PC-9 (cell line): ENCODE data around the gene TSHZ2. TPM values are rescaled to one million over a fixed set of nuclear protein-coding genes. Genes with fewer than 3 reads are reported as not detected.
"Not testable (repeated sequence)": the region's sequence is repeated elsewhere in the genome, so short reads cannot be mapped to it uniquely, and the experiment has no call there.

Experiments
- BruUV-seq: library from RNA; stranded (reverse); fragments of 400-500 nt; replicated peaks from 2 replicates; lab custom pipeline; 2021; lab: Mats Ljungman, UMichigan
- CTCF ChIA-PET: fragments of 300-600 bp; sonication (Branson Sonifier 250); formaldehyde crosslinking; loops from one replicate; lab custom pipeline; 2022; ENCODE audit warnings: antibody characterized with exemption; lab: Charles Lee
- POLR2A ChIA-PET: fragments of 300-600 bp; sonication (Branson Sonifier 250); formaldehyde crosslinking; loops from one replicate; lab custom pipeline; 2022; ENCODE audit warnings: antibody characterized with exemption; ENCODE audit not compliant: unreplicated experiment; lab: Charles Lee
- DNase-seq, 2 experiments: peaks; one replicate each; pipeline versions ENCODE4 v3.0.0 to v3.0.0-alpha.2; 2015 to 2022; ENCODE audit warnings: mixed read lengths in 1 of 2
- H2AFZ ChIP-seq: fragments of 200-600 bp; sonication (generic); 2 replicates; pipeline ENCODE4 v1.8.1; 2017; ENCODE audit warnings: antibody characterized with exemption
- H3F3A ChIP-seq: fragments of 200-600 bp; sonication (generic); 2 replicates; pipeline ENCODE4 v1.8.1; 2017; ENCODE audit warnings: antibody characterized with exemption, mild to moderate bottlenecking, low read depth; ENCODE audit not compliant: insufficient read depth
- H3K27ac ChIP-seq: fragments of 200-600 bp; sonication (generic); 2 replicates; pipeline ENCODE4 v1.6.1; 2016; ENCODE audit warnings: mixed run types
- H3K27me3 ChIP-seq: fragments of 200-600 bp; sonication (generic); 2 replicates; pipeline ENCODE4 v1.6.1; 2016; ENCODE audit warnings: low read depth, mixed run types; ENCODE audit not compliant: insufficient read depth
- H3K36me3 ChIP-seq: fragments of 200-600 bp; sonication (generic); 2 replicates; pipeline ENCODE4 v1.6.1; 2016; ENCODE audit warnings: low read depth, mixed run types
- H3K4me1 ChIP-seq: fragments of 200-600 bp; sonication (generic); replicated peaks from 2 replicates; pipeline ENCODE4 v1.6.1; 2016; ENCODE audit warnings: mixed run types; ENCODE audit not compliant: insufficient read depth
- H3K4me2 ChIP-seq: fragments of 200-600 bp; sonication (generic); 2 replicates; pipeline ENCODE4 v1.6.1; 2017; ENCODE audit warnings: mixed run types
- H3K4me3 ChIP-seq: fragments of 200-600 bp; sonication (generic); 2 replicates; pipeline ENCODE4 v1.6.1; 2016; ENCODE audit warnings: mixed run types
- H3K79me2 ChIP-seq: fragments of 200-600 bp; sonication (generic); 2 replicates; pipeline ENCODE4 v1.6.1; 2017; ENCODE audit warnings: low read depth, mixed run types
- H3K9me2 ChIP-seq: fragments of 200-600 bp; sonication (generic); 2 replicates; pipeline ENCODE4 v1.8.1; 2017; ENCODE audit warnings: mild to moderate bottlenecking; ENCODE audit not compliant: insufficient read depth
- H3K9me3 ChIP-seq: fragments of 200-600 bp; sonication (generic); 2 replicates; pipeline ENCODE4 v1.8.1; 2016; ENCODE audit warnings: low read depth; ENCODE audit not compliant: insufficient read depth
- H4K20me1 ChIP-seq: fragments of 200-600 bp; sonication (generic); 2 replicates; pipeline ENCODE4 v1.8.1; 2017; ENCODE audit not compliant: insufficient read depth
- EZH2 ChIP-seq: fragments of 200-600 bp; sonication (generic); IDR thresholded peaks from 2 replicates; pipeline ENCODE4 v1.8.0; 2017; ENCODE audit warnings: antibody characterized with exemption, low read depth
- intact Hi-C: fragments of 100-400 bp; cut with micrococcal nuclease; formaldehyde crosslinking; loops from one replicate; pipeline ENCODE4 v1.10.0; 2022; ENCODE audit not compliant: unreplicated experiment
- total RNA-seq: library from RNA; stranded (reverse); gene quantifications from 2 replicates; pipeline ENCODE4 v1.2.3, GENCODE V29; 2021
- TF ChIP-seq, protein P1 (sequence below): fragments of 200-600 bp; sonication (generic); conservative IDR thresholded peaks from 2 replicates; pipeline ENCODE4 v1.6.1; 2017; ENCODE audit warnings: mixed run types, antibody characterized with exemption, mild to moderate bottlenecking, moderate library complexity

TSHZ2 gene
- total RNA-seq, 1 experiment from 2014 or later: not detected

GRCh38 chr20:53021934-53022333, 49.8 kb downstream of the TSHZ2 start:
- Histone ChIP-seq H3K4me2 (no peak overlapping the region), H4K20me1 (no peaks in the 10 kb centered on the region), H3K27me3 (peaks cover 7% of the 10 kb centered on the region; the same call in 1 of the 2 replicates), H3F3A (no peaks in the 10 kb centered on the region), H3K36me3 (no peaks in the 10 kb centered on the region), H3K79me2 (no peaks in the 10 kb centered on the region), H2AFZ (no peak overlapping the region), H3K4me1 (no peaks in the 10 kb centered on the region), H3K27ac (no peak overlapping the region), H3K9me2 (no peaks in the 10 kb centered on the region; the same call in 1 of the 2 replicates), H3K9me3 (no peaks in the 10 kb centered on the region), H3K4me3 (no peak overlapping the region)
- no TSS peak for BruUV-seq
- intact Hi-C loops: no loop called here
- no peak for TF ChIP-seq EZH2
- TF ChIP-seq, protein P1, sequence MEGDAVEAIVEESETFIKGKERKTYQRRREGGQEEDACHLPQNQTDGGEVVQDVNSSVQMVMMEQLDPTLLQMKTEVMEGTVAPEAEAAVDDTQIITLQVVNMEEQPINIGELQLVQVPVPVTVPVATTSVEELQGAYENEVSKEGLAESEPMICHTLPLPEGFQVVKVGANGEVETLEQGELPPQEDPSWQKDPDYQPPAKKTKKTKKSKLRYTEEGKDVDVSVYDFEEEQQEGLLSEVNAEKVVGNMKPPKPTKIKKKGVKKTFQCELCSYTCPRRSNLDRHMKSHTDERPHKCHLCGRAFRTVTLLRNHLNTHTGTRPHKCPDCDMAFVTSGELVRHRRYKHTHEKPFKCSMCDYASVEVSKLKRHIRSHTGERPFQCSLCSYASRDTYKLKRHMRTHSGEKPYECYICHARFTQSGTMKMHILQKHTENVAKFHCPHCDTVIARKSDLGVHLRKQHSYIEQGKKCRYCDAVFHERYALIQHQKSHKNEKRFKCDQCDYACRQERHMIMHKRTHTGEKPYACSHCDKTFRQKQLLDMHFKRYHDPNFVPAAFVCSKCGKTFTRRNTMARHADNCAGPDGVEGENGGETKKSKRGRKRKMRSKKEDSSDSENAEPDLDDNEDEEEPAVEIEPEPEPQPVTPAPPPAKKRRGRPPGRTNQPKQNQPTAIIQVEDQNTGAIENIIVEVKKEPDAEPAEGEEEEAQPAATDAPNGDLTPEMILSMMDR: no peak
- POLR2A ChIA-PET: no interaction called here
- DNase-seq: no peak
- CTCF ChIA-PET: no interaction called here

DNA sequence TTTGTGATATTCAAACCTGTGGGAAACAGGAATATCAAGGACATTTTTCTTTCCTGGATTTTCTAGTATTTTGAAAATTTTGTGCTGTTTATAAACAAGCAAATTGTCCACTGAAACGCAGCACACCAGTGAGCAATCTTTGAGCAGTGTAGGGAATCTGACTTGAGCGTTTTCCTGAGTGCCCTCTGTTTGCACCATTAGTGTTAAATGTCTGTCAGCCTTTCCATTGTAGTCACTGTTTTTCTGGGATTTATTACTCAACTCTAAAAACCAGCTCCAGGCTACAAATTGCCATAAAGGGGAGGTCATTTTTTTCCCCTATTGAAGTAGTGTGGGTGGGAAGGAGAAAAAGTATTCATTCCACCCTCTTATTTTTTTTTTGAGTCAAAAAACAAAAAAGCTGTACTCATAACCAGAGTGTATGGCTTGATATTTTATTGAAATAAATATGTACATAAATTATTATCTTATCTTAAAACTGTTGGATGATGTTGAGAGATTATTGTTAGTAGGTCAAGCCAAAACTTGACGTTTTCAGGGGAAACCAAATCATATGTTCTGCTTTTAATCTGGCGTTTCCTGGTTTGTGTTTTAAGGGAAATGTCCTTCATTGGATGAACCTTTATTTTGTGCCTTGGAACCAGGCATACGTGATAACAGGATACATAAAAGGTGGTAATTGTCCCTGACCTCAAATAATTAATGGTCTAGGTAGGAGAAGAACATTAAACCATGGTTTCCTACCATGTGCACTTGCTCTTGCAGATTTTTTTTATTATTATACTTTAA, 51.8 kb downstream of the TSHZ2 start:
- Histone ChIP-seq H4K20me1 (no peaks in the 10 kb centered on the region), H3K27me3 (0 out of 2 replicates have a peak, but pooled peaks cover 2% of the 10 kb centered on the region), H3K9me2 (no peaks in the 10 kb centered on the region; the same call in 1 of the 2 replicates), H3K79me2 (no peaks in the 10 kb centered on the region), H3F3A (no peaks in the 10 kb centered on the region), H3K36me3 (no peaks in the 10 kb centered on the region), H2AFZ (no peak overlapping the region), H3K4me3 (no peak overlapping the region), H3K27ac (no peak overlapping the region), H3K4me1 (no peaks in the 10 kb centered on the region), H3K4me2 (no peak overlapping the region), H3K9me3 (no peaks in the 10 kb centered on the region)
- no TSS peak for BruUV-seq
- ChIA-PET CTCF (no interaction called here), POLR2A (no interaction called here)
- intact Hi-C loops: no loop called here
- no peak for TF ChIP-seq EZH2
- TF ChIP-seq, protein P1: no peak
- DNase-seq: no peak

- BruUV-seq, H2AFZ ChIP-seq, H3K4me1 ChIP-seq, H3K4me3 ChIP-seq, POLR2A ChIA-PET, H3K9me2 ChIP-seq, H3K27me3 ChIP-seq, CTCF ChIA-PET, H3K36me3 ChIP-seq, H4K20me1 ChIP-seq, intact Hi-C loops, H3K4me2 ChIP-seq, H3K9me3 ChIP-seq, H3F3A ChIP-seq, DNase-seq, H3K27ac ChIP-seq, H3K79me2 ChIP-seq: not testable (repeated sequence)
These were observed 52.5 kb downstream of the TSHZ2 start for GRCh38 chr20:53024653-53025052.
